SK-N-SH (cell line): ENCODE results near the gene UBALD1.

ENCODE experiments used
- EP300 ChIP-seq, 2 experiments: IDR thresholded peaks; 2 replicates each; pipeline versions ENCODE4 v1.4.0 to v1.6.1; 2012; ENCODE audit warnings: borderline replicate concordance in 1 of 2, low read depth in 1 of 2, low read length in 1 of 2
- EZH2phosphoT487 ChIP-seq: fragments of 200-600 bp; sonication (generic); IDR thresholded peaks from 2 replicates; pipeline ENCODE4 v1.6.1; 2017; ENCODE audit warnings: low read depth, mixed run types, mild to moderate bottlenecking, antibody characterized with exemption, moderate library complexity, borderline replicate concordance
- FOXM1 ChIP-seq: IDR thresholded peaks from 2 replicates; pipeline ENCODE4 v1.4.0; 2012; ENCODE audit warnings: low read depth, mild to moderate bottlenecking
- RCOR1 ChIP-seq: fragments of 150-350 bp; IDR thresholded peaks from 2 replicates; pipeline ENCODE4 v1.6.1; 2017; ENCODE audit warnings: antibody characterized with exemption, low read length
- RXRA ChIP-seq: IDR thresholded peaks from 2 replicates; pipeline ENCODE4 v1.4.0; 2012; ENCODE audit warnings: low read depth, mild to moderate bottlenecking, borderline replicate concordance
- SMC3 ChIP-seq: IDR thresholded peaks from 2 replicates; pipeline ENCODE4 v1.6.1; 2012; ENCODE audit warnings: low read depth, low read length, improper control_type of control experiment
- TAF1 ChIP-seq: IDR thresholded peaks from 2 replicates; pipeline ENCODE4 v1.6.1; 2012; ENCODE audit warnings: low read depth, mild to moderate bottlenecking, low read length, moderate library complexity, borderline replicate concordance
- TF ChIP-seq, protein P1 (sequence below): fragments of 200-600 bp; sonication (generic); IDR thresholded peaks from 2 replicates; pipeline ENCODE4 v1.6.1; 2017; ENCODE audit warnings: antibody characterized with exemption, mild to moderate bottlenecking, moderate library complexity

DNA sequence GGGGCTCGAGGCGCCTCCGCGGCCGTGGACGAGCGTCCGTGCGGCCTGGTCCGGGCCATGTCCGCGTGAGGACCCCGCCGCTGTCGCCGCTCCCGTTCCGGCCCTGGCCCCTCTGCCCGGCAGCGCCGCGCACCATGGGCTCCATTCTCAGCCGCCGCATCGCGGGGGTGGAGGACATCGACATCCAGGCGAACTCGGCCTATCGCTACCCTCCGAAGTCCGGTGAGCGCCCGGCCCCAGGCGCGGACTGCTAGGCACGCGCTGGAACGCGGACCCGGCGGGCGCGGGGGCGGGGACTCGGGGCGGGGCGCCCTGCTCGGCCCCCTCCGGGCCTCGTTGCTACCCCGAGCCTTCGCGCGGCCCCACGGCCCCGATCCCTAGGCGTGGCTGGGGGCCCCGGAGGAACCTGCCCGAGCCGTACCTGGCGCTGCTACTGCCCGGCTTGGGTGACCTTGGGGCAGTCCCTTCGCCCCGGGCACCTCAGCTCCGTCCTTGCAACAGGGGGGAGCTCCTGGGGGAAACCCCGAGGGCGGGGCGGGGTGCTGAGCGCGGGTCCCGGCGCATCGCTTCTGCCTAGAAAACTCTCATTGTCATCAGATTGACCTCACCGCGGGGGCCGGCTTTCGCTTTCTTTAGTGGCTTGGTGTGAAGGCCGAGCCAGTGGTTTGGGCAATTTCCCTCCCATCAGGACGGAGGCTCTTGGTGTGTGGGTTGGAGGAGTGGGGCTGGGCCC lies 10.3 kb upstream of the UBALD1 start:
- TF ChIP-seq, protein P1, sequence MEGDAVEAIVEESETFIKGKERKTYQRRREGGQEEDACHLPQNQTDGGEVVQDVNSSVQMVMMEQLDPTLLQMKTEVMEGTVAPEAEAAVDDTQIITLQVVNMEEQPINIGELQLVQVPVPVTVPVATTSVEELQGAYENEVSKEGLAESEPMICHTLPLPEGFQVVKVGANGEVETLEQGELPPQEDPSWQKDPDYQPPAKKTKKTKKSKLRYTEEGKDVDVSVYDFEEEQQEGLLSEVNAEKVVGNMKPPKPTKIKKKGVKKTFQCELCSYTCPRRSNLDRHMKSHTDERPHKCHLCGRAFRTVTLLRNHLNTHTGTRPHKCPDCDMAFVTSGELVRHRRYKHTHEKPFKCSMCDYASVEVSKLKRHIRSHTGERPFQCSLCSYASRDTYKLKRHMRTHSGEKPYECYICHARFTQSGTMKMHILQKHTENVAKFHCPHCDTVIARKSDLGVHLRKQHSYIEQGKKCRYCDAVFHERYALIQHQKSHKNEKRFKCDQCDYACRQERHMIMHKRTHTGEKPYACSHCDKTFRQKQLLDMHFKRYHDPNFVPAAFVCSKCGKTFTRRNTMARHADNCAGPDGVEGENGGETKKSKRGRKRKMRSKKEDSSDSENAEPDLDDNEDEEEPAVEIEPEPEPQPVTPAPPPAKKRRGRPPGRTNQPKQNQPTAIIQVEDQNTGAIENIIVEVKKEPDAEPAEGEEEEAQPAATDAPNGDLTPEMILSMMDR = no peak
- TF ChIP-seq SMC3 = no peak
- TF ChIP-seq TAF1 = peak; percentile 49; the same call in 1 of the 2 replicates
- TF ChIP-seq EP300 (IDR thresholded peaks at IDR 0.05; ENCODE audit: borderline replicate concordance in 1 of 2, low read depth in 1 of 2, low read length in 1 of 2) = no peak
- TF ChIP-seq EZH2phosphoT487 = no peak
- TF ChIP-seq FOXM1 = no peak
- no peak for TF ChIP-seq RXRA
- no peak for TF ChIP-seq RCOR1
